GM12878 (cell line): ENCODE data around the gene USH2A. TPM values are rescaled to one million over a fixed set of nuclear protein-coding genes. Genes with fewer than 3 reads are reported as not detected.

Experiments used
- ATAC-seq: fragments of 200-7000 bp; cut with Tn5 transposase; 3 replicates; pipeline ENCODE4 v1.9.1; 2020; ENCODE audit warnings: mild to moderate bottlenecking, moderate library complexity
- BruUV-seq: library from RNA; stranded (reverse); fragments of 400-500 nt; replicated peaks from 2 replicates; lab custom pipeline; 2021; lab: Mats Ljungman, UMichigan
- CTCF ChIA-PET: fragments of 300-600 bp; sonication (Branson Sonifier 250); formaldehyde crosslinking; extraction: SDS; loops from one replicate; lab custom pipeline; 2021; ENCODE audit warnings: inconsistent platforms; lab: Yijun Ruan, JAX
- POLR2A ChIA-PET: fragments of 350-600 bp; formaldehyde crosslinking; extraction: SDS; loops from one replicate; lab custom pipeline; 2021; ENCODE audit warnings: inconsistent platforms; lab: Charles Lee
- RAD21 ChIA-PET: fragments of 300-600 bp; sonication (Branson Sonifier 250); formaldehyde crosslinking; loops from one replicate; lab custom pipeline; 2023; ENCODE audit warnings: antibody characterized with exemption; ENCODE audit not compliant: unreplicated experiment; lab: Charles Lee
- SMC1A ChIA-PET: fragments of 300-600 bp; sonication (Branson Sonifier 250); formaldehyde crosslinking; loops from one replicate; lab custom pipeline; 2023; ENCODE audit not compliant: unreplicated experiment, uncharacterized antibody; lab: Charles Lee
- DNase-seq: peaks from one replicate; pipeline ENCODE4 v3.0.0-alpha.2; 2011; ENCODE audit warnings: low read depth, low spot score
- FAIRE-seq: peaks from 3 replicates; lab custom pipeline; 2011; peaks lifted over from hg19 to GRCh38; lab: Jason Lieb, UNC
- H2AFZ ChIP-seq: 2 replicates; pipeline ENCODE4 v1.6.0; 2011; ENCODE audit warnings: low read depth, low read length, control low read depth; ENCODE audit not compliant: control insufficient read depth
- H3K27ac ChIP-seq: 2 replicates; pipeline ENCODE4 v1.5.1; 2011; ENCODE audit warnings: control low read depth; ENCODE audit not compliant: control insufficient read depth, insufficient read depth
- H3K27me3 ChIP-seq, 2 experiments: replicated peaks in 1 of 2; 2 replicates each; pipeline versions ENCODE4 v1.6.0 to v1.6.1; 2011; ENCODE audit warnings: low read length in 1 of 2; ENCODE audit not compliant: control insufficient read depth in 2 of 2, insufficient read depth in 2 of 2
- H3K36me3 ChIP-seq, 2 experiments: 2 replicates each; pipeline ENCODE4 v1.5.1; 2011; ENCODE audit warnings: low read length in 1 of 2; ENCODE audit not compliant: control insufficient read depth in 2 of 2, insufficient read depth in 2 of 2
- H3K4me1 ChIP-seq: 2 replicates; pipeline ENCODE4 v1.6.1; 2011; ENCODE audit warnings: mild to moderate bottlenecking, low read length, moderate library complexity, mixed read lengths; ENCODE audit not compliant: control insufficient read depth, insufficient read depth
- H3K4me2 ChIP-seq: 2 replicates; pipeline ENCODE4 v1.6.0; 2011; ENCODE audit warnings: control low read depth; ENCODE audit not compliant: control insufficient read depth, insufficient read depth
- H3K4me3 ChIP-seq: fragments of 200-600 bp; sonication (generic); 2 replicates; pipeline ENCODE4 v1.5.1; 2016
- H3K79me2 ChIP-seq: 2 replicates; pipeline ENCODE4 v1.6.0; 2011; ENCODE audit warnings: low read length; ENCODE audit not compliant: control insufficient read depth, insufficient read depth
- H3K9ac ChIP-seq: 2 replicates; pipeline ENCODE4 v1.8.0; 2011; ENCODE audit warnings: low read length, control low read depth, mixed read lengths; ENCODE audit not compliant: control insufficient read depth, insufficient read depth
- H3K9me3 ChIP-seq: replicated peaks from 3 replicates; pipeline ENCODE4 v1.5.1; 2011; ENCODE audit warnings: mild to moderate bottlenecking, low read length; ENCODE audit not compliant: control insufficient read depth, insufficient read depth
- H4K20me1 ChIP-seq: 2 replicates; pipeline ENCODE4 v1.6.0; 2011; ENCODE audit not compliant: control insufficient read depth, insufficient read depth
- BACH1 ChIP-seq: fragments of 450-650 bp; IDR thresholded peaks from 2 replicates; pipeline ENCODE4 v1.6.1; 2017; ENCODE audit warnings: mild to moderate bottlenecking, borderline replicate concordance
- CHD1 ChIP-seq: IDR thresholded peaks from 2 replicates; pipeline ENCODE4 v1.6.1; 2012; ENCODE audit warnings: low read depth, low read length, improper control_type of control experiment
- FOS ChIP-seq: IDR thresholded peaks from 3 replicates; pipeline ENCODE4 v1.6.1; 2011; ENCODE audit warnings: borderline replicate concordance; ENCODE audit not compliant: insufficient read length; ENCODE audit errors: extremely low read depth
- GABPA ChIP-seq: IDR thresholded peaks from 2 replicates; pipeline ENCODE4 v1.6.1; 2014; ENCODE audit warnings: antibody characterized with exemption, low read depth, mild to moderate bottlenecking, inconsistent platforms
- HDAC6 ChIP-seq: fragments of 200-600 bp; sonication (generic); IDR thresholded peaks from one replicate; pipeline ENCODE4 v1.8.0; 2017; ENCODE audit warnings: antibody characterized with exemption; ENCODE audit not compliant: unreplicated experiment
- MAX ChIP-seq: IDR thresholded peaks from 2 replicates; pipeline ENCODE4 v1.6.1; 2012; ENCODE audit warnings: low read depth, low read length, improper control_type of control experiment
- MYB ChIP-seq: fragments of 150-350 bp; IDR thresholded peaks from 2 replicates; pipeline ENCODE4 v1.6.1; 2014; ENCODE audit warnings: mild to moderate bottlenecking, low read depth, low read length, borderline replicate concordance
- NFXL1 ChIP-seq: fragments of 450-650 bp; IDR thresholded peaks from 2 replicates; pipeline ENCODE4 v1.6.1; 2017; ENCODE audit warnings: antibody characterized with exemption, mild to moderate bottlenecking, borderline replicate concordance
- NRF1 ChIP-seq: conservative IDR thresholded peaks from 2 replicates; pipeline ENCODE4 v1.6.1; 2011; ENCODE audit warnings: mild to moderate bottlenecking, low read depth, low read length, improper control_type of control experiment
- SMC3 ChIP-seq: IDR thresholded peaks from 2 replicates; pipeline ENCODE4 v1.6.1; 2011; ENCODE audit warnings: low read length, improper control_type of control experiment, borderline replicate concordance
- ZNF207 ChIP-seq: fragments of 450-650 bp; IDR thresholded peaks from 2 replicates; pipeline ENCODE4 v1.6.1; 2014; ENCODE audit warnings: antibody characterized with exemption, mild to moderate bottlenecking, borderline replicate concordance
- WGBS: methylation state at CpG from one replicate; pipeline ENCODE4 v1.1.6; 2016; ENCODE audit warnings: low lambda C conversion rate; ENCODE audit not compliant: insufficient replicate concordance, insufficient coverage; ENCODE audit errors: missing lambda C conversion rate; 5-methylcytosine and 5-hydroxymethylcytosine counted together
- in situ Hi-C: fragments of 300-500 bp; cut with MboI; formaldehyde crosslinking; loops from 9 replicates; pipeline ENCODE4 v1.14.3; 2018; ENCODE audit warnings: mixed read lengths
- intact Hi-C: fragments of 100-400 bp; cut with micrococcal nuclease; formaldehyde crosslinking; loops from one replicate; pipeline ENCODE4 v1.14.2; 2022; ENCODE audit not compliant: unreplicated experiment
- polyA plus RNA-seq, 11 experiments: library from polyadenylated mRNA; depleted of rRNA in 4 of 11; unstranded in 6 of 11; stranded (reverse) in 5 of 11; fragments of >200 nt; fragmentation: Nextera tagmentation in 4 of 11; fragmentation: Illumina TruSeq in 1 of 11; extraction: Ambion mirVana in 4 of 11; extraction: Trizol in 1 of 11; gene quantifications; 1 replicate in 1 of 11; 2 replicates in 10 of 11; pipeline versions ENCODE4 v1.2.1 to v1.2.3, GENCODE V29; 2011 to 2016; ENCODE audit warnings: inconsistent platforms in 2 of 11, missing spikeins in 2 of 11, low read depth in 1 of 11
- total RNA-seq, 4 experiments: library from RNA; depleted of rRNA in 3 of 4; stranded (reverse); fragments of >200 nt in 3 of 4; fragmentation: Illumina TruSeq in 1 of 4; extraction: Trizol in 1 of 4; gene quantifications; 2 replicates each; pipeline versions ENCODE4 v1.2.1 to v1.2.3, GENCODE V29; 2013 to 2021
- TF ChIP-seq, protein P1 (sequence below), 3 experiments: IDR thresholded peaks in 2 of 3; conservative IDR thresholded peaks in 1 of 3; 2 replicates each; pipeline ENCODE4 v1.5.1; 2011; ENCODE audit warnings: low read depth in 3 of 3, low read length in 3 of 3, mild to moderate bottlenecking in 3 of 3, control low read depth in 2 of 3, moderate library complexity in 2 of 3, inconsistent platforms in 1 of 3, mixed read lengths in 1 of 3; ENCODE audit not compliant: control insufficient read depth in 2 of 3, insufficient read depth in 1 of 3; ENCODE audit errors: extremely low read depth in 1 of 3
- TF ChIP-seq, protein P2 (sequence below): fragments of 450-650 bp; IDR thresholded peaks from 2 replicates; pipeline ENCODE4 v1.6.1; 2016; ENCODE audit warnings: mild to moderate bottlenecking
- TF ChIP-seq, protein P3 (sequence below): fragments of 450-650 bp; IDR thresholded peaks from 2 replicates; pipeline ENCODE4 v1.6.1; 2018; ENCODE audit warnings: mild to moderate bottlenecking, low read depth, moderate library complexity; ENCODE audit not compliant: partially characterized antibody
- TF ChIP-seq, protein P4 (sequence below): IDR thresholded peaks from 2 replicates; pipeline ENCODE4 v1.6.1; 2011; ENCODE audit warnings: mild to moderate bottlenecking, low read depth, low read length, moderate library complexity; ENCODE audit not compliant: insufficient replicate concordance

The USH2A gene
- total and polyA plus RNA-seq, 10 of the 15 experiments (the other 5 are each of a cell fraction or from before 2014, with no cell fraction given) = under 0.01 to 0.20 (median 0.01) TPM; not detected in 2

DNA sequence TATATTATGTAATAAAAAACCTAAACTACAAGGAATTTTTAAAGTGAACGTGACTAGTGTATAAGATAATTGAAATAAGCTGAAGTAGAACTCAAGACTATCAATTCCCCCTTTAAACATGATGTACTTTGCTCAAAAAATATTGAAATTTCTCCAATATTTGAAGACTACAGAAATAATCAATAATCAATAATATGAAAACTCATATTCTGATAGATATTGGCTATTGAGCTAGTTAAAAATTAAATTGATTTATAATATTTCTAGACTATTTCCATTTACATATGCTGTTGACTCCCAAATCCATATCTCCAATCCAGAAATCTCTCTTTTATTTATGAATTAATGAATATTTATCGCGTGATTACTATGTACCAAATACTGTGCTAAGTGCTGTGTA is 133.2 kb downstream of the USH2A start:
- ATAC-seq = no peak
- TF ChIP-seq, protein P1, sequence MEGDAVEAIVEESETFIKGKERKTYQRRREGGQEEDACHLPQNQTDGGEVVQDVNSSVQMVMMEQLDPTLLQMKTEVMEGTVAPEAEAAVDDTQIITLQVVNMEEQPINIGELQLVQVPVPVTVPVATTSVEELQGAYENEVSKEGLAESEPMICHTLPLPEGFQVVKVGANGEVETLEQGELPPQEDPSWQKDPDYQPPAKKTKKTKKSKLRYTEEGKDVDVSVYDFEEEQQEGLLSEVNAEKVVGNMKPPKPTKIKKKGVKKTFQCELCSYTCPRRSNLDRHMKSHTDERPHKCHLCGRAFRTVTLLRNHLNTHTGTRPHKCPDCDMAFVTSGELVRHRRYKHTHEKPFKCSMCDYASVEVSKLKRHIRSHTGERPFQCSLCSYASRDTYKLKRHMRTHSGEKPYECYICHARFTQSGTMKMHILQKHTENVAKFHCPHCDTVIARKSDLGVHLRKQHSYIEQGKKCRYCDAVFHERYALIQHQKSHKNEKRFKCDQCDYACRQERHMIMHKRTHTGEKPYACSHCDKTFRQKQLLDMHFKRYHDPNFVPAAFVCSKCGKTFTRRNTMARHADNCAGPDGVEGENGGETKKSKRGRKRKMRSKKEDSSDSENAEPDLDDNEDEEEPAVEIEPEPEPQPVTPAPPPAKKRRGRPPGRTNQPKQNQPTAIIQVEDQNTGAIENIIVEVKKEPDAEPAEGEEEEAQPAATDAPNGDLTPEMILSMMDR (IDR thresholded peaks at IDR 0.05 in 2 of 3, conservative IDR thresholded peaks at IDR 0.05 in 1 of 3; ENCODE audit: control insufficient read depth in 2 of 3, extremely low read depth in 1 of 3, insufficient read depth in 1 of 3, low read depth in 3 of 3, low read length in 3 of 3) = no peak
- TF ChIP-seq SMC3 = no peak
- TF ChIP-seq, protein P2, sequence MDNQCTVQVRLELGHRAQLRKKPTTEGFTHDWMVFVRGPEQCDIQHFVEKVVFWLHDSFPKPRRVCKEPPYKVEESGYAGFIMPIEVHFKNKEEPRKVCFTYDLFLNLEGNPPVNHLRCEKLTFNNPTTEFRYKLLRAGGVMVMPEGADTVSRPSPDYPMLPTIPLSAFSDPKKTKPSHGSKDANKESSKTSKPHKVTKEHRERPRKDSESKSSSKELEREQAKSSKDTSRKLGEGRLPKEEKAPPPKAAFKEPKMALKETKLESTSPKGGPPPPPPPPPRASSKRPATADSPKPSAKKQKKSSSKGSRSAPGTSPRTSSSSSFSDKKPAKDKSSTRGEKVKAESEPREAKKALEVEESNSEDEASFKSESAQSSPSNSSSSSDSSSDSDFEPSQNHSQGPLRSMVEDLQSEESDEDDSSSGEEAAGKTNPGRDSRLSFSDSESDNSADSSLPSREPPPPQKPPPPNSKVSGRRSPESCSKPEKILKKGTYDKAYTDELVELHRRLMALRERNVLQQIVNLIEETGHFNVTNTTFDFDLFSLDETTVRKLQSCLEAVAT = no peak
- TF ChIP-seq MYB = no peak
- TF ChIP-seq MAX = no peak
- TF ChIP-seq NFXL1 = no peak
- TF ChIP-seq, protein P3, sequence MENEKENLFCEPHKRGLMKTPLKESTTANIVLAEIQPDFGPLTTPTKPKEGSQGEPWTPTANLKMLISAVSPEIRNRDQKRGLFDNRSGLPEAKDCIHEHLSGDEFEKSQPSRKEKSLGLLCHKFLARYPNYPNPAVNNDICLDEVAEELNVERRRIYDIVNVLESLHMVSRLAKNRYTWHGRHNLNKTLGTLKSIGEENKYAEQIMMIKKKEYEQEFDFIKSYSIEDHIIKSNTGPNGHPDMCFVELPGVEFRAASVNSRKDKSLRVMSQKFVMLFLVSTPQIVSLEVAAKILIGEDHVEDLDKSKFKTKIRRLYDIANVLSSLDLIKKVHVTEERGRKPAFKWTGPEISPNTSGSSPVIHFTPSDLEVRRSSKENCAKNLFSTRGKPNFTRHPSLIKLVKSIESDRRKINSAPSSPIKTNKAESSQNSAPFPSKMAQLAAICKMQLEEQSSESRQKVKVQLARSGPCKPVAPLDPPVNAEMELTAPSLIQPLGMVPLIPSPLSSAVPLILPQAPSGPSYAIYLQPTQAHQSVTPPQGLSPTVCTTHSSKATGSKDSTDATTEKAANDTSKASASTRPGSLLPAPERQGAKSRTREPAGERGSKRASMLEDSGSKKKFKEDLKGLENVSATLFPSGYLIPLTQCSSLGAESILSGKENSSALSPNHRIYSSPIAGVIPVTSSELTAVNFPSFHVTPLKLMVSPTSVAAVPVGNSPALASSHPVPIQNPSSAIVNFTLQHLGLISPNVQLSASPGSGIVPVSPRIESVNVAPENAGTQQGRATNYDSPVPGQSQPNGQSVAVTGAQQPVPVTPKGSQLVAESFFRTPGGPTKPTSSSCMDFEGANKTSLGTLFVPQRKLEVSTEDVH = no peak
- no peak for TF ChIP-seq CHD1
- no peak for TF ChIP-seq HDAC6
- TF ChIP-seq, protein P4, sequence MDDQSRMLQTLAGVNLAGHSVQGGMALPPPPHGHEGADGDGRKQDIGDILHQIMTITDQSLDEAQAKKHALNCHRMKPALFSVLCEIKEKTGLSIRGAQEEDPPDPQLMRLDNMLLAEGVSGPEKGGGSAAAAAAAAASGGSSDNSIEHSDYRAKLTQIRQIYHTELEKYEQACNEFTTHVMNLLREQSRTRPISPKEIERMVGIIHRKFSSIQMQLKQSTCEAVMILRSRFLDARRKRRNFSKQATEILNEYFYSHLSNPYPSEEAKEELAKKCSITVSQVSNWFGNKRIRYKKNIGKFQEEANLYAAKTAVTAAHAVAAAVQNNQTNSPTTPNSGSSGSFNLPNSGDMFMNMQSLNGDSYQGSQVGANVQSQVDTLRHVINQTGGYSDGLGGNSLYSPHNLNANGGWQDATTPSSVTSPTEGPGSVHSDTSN = no peak
- no peak for TF ChIP-seq ZNF207
- no peak for TF ChIP-seq NRF1
- TF ChIP-seq GABPA = no peak
- no peak for TF ChIP-seq BACH1
- no peak for TF ChIP-seq FOS

More for the DNA sequence above, 133.2 kb downstream of the USH2A start:
- no peak overlapping the region for H3K27ac ChIP-seq
- POLR2A ChIA-PET = no interaction called here
- no peak overlapping the region for H2AFZ ChIP-seq
- H3K4me3 ChIP-seq = no peak overlapping the region
- H3K36me3 ChIP-seq = no peaks in the 10 kb centered on the region
- WGBS = 0% methylated on average over 3 of the region's 3 CpGs
- CTCF ChIA-PET = interaction anchor here (0.7 kb wide), 1 partner anchor 15 kb away, joined by 3 read pairs; no protein-coding TSS in a partner anchor
- DNase-seq (no peak), FAIRE-seq (no peak)
- intact Hi-C loops = no loop called here
- no peaks in the 10 kb centered on the region for H3K79me2 ChIP-seq
- no peaks in the 10 kb centered on the region for H3K27me3 ChIP-seq
- in situ Hi-C loops = no loop called here
- H3K9ac ChIP-seq = no peak overlapping the region
- RAD21 ChIA-PET = no interaction called here
- SMC1A ChIA-PET = no interaction called here
- no peaks in the 10 kb centered on the region for H4K20me1 ChIP-seq
- no peaks in the 10 kb centered on the region for H3K9me3 ChIP-seq
- no peak overlapping the region for H3K4me2 ChIP-seq
- no TSS peak for BruUV-seq
- no peaks in the 10 kb centered on the region for H3K4me1 ChIP-seq
